Stimulated activated CD4-positive, alpha-beta T cell treated with anti-CD3 and anti-CD28 coated beads, Interleukin-12 subunit alpha, Interleukin-12 subunit beta, amount 100 ng/mL, for 24 hours (primary cell): ENCODE results near the gene MTUS2.

Experiments used
- DNase-seq, 2 experiments: peaks; one replicate each; pipeline ENCODE4 v3.0.0-alpha.2; 2020; ENCODE audit warnings: low read depth in 2 of 2

The MTUS2 gene

DNA sequence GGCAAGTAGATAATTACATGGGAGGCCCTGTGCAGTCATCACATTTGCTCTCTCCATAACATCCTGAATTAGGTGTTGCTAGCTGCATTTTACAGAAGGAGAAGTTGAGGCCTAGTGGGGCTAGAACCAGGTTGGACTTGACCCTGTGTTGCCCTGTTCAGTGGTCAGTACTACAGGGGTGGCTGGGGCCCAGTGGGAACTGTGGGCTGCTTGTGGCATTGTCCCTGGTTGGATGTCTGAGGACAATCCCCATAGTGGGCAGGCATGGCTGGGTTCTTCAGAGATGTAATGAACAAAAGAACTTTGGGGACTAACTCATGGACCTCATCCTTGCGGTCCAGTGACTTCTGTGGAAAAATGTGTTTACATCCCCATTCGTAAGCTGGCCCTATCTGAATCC lies 38.9 kb downstream of the MTUS2 start:
- DNase-seq: no peak

DNA sequence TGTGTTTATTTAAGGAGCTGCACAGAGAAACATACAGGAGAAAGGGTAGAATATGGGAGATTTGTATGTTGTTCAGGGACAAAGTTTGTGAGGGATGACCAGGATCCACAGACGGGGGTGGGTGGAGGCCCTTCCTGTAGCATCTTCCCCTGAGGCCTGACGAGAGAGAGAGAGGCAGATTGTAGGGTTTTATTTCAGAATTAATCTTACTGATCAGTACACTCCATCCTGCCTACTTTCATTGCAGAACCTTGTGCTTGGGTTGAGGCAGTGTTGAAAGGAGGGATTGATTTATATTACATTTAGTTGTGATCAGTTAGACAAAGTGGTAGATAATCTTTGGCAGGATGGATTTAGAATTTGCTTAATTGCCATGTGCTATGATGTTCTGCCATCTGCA lies 39.6 kb downstream of the MTUS2 start:
- no peak for DNase-seq

DNA sequence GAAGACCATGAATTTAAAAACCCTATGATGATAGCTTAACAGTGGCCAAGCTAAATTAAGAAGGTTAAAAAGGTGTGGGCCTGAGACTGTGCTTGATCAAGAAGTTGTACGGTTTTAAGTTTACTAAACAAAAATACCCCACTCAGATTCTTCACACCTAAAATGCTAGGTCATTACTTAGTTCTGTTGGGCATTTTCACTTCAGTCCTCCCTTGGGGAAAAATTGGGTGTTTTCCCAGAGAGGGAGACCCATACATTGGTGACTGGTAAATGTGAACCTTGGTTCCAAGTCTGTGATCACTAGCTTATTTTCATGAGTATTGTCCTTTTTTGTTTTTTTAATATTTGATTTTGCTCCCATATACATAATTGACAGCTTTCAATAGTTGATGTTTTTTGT lies 44.4 kb downstream of the MTUS2 start:
- DNase-seq: no peak

DNA sequence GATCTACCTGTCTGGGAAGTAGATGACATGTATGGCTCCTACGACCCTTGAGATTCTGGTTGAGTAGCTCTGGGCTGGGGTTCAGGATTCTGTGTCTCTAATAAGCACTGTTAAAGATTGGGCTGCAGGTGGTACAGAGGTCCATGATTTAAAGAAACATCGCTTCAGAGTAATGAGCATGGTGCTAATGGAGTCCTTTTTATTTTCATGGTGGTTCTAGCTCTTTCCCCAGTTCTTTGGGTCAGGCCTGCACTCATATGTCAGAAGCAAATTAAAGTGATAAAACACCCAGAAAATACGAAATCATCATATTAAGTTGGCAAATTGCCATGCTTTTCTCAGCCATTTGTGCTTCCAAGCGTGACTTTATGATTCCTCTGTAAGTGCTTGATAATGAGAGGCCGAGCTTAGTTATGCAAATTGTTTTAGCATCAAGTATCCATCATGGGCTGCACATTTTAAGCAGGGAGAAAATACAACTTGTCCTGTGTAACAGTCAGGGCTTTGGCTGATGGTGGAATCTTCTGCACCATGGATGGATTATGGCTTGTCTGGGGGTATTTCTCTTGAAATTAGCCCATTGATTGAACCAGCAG lies 45.1 kb downstream of the MTUS2 start:
- DNase-seq: no peak

DNA sequence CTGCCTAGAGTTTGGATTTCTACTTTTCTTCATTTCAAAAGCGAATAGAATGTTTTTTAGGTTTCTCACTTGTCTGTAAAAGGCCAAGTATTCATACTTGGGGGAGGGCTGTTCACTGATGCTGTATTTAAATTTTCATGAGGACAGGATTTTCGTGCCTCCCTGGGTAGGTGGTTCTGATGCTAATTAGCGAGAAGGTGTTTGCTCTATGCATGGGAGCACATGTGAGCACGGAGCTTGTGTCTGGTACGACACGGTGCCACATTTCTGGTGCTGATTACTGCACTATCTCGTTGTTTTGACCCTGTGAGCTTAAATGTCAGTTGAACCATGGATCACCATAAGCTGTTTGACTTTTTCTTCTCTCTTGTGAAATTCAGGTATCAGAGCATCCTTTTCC lies 45.8 kb downstream of the MTUS2 start:
- no peak for DNase-seq

DNA sequence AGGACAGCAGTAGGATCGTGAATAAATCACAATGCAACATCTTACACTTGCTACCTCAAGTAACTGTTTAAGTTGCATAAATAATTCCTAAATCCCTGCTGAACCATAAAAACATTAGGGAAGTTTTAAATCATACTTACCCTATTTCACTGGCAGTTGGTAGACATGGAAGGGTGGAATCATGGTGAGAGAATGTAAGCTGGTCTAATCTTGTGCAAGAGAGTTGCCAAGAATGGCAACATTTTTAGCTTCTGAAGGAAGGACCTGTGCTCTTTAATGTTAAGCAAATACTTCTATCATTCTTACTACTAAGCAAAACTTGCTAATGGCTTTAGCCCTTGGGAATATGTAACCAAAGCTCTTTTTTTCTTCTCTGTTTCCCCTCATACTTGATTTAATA lies 46.8 kb downstream of the MTUS2 start:
- DNase-seq: no peak

DNA sequence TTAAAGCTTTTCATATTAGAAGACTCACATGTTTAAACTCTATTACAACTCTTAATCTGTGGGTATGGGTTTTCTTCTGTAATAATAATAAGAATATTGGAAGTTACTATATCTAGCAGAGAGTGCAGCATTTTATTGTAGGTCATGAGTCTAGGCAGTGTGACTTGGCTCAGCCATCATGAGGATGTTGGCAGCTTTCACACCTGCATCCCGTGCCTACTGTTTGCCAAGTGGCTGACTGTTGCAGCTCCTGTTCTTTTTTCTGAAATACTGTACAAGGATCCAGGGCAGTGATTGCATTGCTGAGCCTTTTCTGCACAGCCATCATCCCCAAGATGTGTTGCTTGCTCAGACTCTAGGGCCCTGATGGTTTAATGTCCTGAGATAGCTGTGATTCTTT lies 47.4 kb downstream of the MTUS2 start:
- DNase-seq: no peak

DNA sequence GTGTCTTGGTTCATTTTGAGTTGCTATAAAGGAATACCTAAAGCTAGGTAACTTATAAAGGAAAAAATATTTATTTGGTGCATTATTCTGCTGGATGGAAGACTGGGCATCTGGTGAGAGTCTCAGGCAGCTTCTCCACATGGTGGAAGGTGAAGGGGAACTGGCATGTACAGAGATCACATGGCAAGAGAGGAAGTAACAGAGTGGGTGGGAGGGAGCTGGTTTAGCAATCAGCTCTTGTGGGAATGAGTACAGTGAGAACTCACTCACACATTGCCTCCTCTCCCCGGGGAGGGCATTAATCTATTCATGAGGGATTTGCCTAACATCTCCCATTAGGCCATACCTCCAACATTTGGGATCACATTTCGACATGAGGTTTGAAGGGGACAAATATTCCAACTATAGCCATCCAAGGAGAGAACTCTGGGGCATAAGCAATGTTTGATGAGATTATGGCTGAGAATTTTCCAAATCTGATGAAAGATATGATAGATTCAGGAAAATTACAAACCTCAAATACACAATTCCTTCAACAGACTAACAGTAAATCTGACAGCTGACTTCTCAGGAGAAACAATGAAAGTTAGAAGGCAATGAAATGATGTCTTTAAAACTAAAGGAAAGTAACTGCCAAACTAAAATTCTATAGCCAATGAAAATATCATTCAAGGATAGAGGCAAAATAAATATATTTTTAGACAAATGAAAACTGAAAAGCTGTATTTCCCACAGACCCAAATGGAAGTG lies 52.5 kb downstream of the MTUS2 start:
- no peak for DNase-seq

DNA sequence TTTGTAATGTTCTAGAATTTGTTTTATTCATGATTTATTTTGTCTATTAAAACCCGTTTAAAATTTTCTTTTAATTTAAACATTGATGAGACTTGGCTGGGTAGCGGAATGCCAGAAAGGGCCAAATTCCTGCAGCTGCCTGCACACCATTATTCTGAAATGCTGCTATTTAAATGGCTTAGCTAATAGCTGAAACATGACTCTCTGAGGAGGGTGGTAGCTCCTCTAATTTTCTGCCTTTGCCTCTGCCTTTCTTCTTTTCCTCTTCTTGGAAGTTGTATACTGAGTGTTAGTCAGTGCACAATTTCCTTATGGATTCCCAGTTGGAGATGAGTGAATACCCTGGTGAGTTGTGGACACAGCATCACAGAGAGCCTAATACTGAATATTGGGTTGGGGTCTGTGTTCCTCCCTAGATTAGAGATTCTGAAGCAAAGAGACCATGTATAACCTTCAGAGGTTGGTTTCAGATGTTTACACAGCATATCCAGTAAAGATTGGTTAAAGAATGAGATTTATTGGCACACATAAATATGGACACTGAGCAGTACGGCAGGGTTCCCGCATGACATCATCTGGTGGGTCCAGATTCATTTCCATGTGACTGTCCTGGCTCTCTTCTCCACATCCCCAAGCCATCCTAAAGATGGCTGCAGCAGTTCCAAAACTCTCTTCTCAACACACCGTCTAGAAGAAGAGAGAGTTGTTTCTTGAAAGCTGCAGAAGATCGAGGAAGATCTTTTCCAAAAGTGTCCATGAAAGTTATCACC lies 55.9 kb downstream of the MTUS2 start:
- DNase-seq: no peak

DNA sequence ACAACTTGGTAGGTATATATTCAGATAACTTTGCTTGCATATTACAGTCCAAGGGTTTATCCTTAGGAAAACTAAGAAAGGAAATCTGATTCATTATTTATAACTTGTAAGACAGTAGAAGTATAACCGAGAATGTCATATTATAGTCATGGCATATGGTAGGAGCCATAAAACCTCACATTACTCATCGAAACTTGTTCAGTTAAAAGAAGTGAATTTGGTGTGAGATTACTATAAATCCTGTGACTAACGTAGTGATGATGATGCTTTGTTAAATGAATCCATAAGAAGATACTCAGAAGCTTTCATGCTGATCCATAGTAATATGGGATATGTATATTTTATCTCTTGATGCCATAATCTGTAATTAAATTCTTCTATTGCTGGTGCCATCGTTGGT lies 57.3 kb downstream of the MTUS2 start:
- no peak for DNase-seq

DNA sequence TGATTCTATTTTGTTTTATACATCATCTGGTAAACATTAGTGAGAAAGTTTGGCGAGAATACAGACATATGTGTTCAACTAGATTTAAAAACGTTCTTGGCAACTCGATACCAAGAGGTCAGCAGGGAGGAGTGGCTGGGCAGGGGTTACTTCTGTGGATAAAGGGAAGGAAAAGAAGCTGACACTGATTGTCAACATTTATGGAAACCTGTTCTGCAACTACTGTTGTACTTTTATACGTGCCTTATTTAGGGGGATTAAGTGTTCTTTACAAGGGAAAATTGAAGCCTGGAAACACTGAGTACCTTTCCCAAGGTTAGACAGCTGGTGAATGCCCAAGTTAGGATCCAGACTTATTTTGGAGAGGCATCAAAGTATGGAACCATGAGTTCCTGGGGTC lies 65.0 kb downstream of the MTUS2 start:
- no peak for DNase-seq

DNA sequence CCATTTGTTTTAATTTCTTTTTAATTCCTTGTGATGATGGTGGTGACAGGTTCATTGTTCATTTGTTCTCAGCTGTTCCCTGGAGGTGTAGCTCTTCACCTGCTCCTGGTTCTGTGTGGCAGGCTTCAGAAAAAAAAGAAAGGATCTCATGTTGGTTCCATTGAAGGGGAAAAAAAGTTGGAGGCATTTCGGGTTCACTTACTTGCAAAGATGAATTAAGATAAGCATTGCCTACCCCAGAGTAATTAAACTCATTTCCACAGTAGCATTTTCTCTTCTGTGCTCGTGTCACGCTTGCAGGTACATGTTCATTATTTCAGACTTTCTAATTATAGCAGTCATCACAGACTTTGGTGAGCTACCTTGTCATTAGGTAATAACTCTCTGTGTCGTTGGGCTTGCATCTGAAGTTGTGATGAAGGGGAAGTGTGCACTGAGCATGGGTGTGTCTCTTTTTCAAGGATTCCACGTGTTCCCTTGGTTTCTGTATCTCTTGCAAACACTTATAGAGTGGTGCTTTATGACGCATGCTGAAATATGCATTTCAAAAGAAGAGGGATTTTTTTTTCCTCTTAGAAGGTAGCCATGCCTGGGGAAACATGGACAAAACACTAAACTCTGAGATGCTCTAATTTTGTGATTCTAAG lies 69.1 kb downstream of the MTUS2 start:
- DNase-seq: no peak

DNA sequence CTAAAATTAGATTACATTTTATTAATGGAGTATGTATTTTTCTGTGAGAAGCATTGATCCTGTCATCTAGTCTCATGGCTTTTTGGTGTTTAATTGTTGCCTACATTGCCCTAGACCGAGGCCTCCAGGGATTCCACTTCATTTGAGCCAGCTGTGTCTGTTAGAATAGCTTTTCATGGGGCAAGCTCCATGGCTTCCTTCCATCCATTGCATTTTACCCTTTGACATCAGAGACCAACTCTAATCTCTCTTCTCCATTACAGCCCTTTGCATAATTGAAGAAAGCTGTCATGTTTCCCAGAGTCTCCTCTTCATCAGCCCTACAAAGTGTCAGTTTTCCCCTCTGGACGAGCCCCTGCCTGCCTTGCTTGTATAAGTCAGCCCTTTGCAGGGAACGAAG lies 70.6 kb downstream of the MTUS2 start:
- no peak for DNase-seq

DNA sequence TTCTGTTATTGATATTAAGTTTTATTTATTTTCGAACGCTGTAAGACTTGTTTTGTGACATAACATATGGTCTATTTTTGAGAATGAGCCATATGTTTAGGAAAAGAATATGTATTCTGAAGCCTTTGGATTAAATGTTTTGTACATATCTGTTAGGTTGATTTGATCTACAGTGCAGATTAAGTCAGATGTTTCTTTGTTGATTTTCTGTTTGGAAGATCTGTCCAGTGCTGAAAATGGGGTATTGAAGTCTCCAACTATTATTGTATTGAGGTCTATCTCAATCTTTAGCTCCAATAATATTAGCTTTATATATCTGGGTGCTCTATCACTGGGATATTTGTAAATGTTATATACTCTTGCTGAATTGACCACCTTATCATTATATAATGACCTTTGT lies 97.9 kb downstream of the MTUS2 start:
- no peak for DNase-seq

DNA sequence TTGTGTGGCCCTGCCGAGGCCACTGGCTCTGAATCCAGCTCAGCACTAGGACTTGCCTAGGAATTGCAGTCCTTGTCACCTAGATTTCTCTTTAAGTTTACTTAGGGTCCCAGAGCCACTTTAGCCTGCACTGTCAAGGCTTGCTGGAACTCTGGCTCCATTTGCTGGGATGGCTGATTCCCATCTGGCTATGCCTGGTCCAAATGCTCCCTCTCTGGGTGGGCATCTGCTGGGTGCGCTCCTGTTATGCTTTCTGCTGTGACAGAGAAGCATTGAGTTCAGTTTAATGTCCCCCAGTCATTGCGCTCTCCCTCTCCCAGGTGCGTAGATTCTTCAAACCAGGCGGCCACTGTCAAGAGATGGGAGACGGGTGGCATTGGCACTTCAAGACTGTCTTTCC lies 102.2 kb downstream of the MTUS2 start:
- DNase-seq: no peak

DNA sequence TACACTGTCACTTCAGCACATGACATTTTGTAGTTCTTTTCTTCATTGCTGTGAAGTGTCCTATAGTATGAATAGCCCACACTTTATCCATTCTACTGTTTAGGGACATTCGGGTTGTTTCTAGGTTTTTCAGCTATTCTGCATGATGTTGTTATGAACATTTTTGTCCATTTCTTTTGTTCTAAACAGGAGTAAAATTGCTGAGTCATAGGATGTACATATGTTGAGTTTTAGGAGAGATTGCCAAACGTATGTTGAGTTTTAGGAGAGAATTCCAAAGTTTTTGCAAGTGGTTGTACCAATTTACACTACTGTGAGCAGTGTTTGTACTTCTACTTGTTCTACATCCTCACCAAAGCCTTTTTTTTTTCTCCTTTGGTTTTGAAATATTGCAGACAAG lies 115.0 kb downstream of the MTUS2 start:
- no peak for DNase-seq

DNA sequence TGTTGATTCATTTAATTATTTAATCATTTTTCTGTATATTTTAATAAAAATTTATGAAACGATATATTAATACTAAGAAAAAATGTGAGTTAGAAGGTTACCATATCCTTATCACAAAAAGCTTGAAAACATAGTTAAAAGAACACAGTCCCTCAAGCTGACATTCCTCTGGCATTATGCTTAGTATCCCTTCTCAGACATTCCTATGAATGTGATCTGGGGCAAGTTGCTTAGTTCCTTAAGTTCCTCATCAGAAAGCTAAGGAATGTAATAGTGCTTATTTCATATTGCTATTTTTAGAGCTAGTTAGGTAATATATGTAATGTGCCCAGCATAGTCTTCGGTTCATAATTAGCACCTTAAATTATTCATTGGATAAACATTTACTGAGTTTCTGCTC lies 122.8 kb downstream of the MTUS2 start:
- no peak for DNase-seq

DNA sequence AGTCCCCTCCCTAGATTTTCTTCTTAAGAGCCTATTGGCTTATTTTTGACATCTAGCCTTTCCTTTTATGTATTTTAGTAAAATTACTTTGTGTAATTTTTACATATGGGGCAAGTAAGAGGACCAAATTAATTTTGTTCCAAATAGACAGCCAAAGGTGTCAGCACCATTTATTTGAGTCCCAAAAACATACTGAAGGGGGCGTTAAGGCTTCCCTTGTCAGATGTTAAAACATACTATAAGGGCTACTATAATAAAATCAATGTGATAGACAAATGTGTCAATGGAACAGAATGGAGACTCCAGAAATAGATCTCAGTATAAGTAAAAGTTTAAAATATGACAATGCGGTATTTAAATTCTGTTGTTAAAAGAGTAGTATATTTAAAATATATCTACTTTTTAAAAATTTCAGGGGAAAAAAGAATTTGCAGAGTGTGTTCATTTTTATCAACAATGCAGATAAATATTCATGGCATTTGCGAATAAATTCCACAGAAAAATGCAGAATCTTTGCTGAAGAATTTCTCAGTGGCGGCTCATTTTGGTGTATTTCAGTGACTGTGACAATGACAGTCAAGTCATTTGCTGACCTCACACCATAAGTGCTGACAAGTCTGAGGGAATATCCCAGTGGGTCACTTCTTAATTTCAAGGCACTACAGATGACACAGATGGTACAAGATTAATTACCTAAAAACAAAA lies 133.7 kb downstream of the MTUS2 start:
- no peak for DNase-seq

DNA sequence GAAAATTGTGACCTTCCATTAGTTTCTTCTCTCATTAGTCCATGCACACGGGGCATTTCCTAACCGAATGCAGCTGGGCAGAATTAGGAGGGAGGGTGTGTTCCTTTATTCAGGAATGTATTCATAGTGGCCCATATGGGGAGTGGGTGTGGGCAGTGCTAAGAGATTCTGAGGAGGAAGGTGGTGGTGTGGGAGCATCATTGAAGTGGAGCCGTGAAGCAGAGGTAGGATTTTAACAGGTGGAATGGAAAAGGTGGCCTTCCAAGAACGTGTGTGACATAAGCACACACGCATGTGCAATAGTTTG lies 134.2 kb downstream of the MTUS2 start:
- no peak for DNase-seq

DNA sequence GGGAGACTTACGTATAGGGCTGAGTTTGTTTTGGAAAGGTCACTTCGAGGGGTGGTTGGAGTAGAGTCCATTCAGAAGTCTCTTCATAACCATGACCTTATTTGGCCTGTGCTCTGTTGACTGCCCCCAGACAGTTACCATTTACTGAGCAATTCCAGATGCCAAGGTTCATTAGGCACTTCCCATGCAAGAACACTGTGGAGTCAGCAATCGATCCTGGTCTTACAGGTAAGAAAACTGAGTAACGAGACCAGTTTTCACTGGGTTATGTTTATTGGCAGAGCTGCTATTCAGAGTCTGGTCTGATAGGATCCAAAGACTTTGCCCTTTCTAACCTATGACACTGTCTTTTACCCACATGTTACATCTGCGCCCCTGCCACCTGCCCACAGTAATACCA lies 134.7 kb downstream of the MTUS2 start:
- no peak for DNase-seq

DNA sequence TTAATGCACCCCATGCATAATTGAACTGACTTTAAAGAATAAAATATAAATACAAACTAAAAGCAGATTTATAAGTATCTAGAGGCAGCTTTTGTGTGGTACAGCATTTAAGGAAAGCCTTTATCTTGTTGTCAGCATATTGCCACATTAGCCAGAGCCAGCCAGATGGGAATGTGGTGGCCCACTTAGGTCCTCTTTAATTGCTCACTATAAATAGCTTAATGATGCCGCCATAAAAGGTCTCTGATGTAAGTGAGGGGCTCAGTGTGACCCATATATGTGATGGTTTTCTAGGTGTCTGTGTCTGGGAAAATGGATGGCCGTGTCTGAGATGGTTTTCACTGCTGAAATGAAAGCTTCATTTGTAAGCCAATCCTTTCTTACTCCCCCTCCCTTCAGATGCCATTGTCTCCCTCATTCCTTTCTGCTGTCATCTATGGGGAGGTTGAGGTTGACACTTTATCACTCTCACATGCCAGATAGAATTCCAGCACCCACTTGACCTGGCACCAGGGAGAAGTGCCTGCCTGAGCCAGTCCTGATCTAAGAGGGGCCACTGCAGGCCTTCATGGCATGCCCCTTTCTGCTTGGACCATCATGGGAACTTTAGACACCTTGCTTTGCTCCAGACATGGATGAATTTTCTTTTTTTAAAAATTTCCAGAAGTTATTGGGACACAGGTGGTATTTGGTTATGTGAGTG lies 135.3 kb downstream of the MTUS2 start:
- no peak for DNase-seq

DNA sequence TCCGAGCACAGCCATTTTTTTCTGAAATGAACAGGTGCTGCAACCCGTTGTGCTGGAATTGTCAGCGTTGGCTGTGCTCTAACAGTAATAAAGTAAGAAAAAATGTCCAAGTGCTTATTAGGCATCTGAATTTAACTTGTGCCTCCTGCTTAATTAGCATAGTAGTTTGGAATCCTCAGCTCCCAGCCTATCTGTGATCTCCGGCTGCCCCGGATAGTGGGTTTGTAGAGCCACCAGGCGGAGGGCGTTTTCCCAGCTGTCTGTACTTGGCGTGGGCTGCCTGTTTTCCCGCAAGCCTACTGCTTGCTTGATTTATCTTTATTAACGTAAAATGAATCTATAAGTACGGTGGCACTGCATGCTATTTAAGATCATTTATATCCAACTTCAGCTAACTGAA lies 137.9 kb downstream of the MTUS2 start:
- DNase-seq: no peak
